UCSD-AML1 (cell line): ENCODE results near the gene NUCKS1.

Experiments used
- DNase-seq: peaks from one replicate; lab custom pipeline; 2025; ENCODE audit not compliant: unreplicated experiment; lab: John Stamatoyannopoulos, UW

Gene NUCKS1

DNA sequence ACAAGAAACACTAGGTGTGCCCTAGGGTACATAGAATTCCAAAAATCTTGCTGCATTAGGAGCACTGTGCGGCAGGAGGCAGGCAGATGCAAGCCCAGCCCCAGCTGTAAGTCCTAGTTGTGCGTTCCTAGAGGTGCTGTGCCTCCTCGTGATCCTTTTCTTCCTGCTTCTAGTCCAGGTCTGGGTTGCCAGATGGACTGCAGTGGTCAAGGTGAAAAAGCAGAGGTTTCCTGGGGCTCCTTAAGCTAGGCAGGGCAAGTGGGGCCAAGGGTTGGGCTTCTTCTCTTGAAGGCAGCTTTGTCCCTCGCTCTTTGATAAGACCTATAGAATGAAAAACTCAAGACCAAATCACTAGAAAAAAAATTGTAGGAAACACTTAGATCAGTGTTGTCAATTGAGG lies 48.1 kb downstream of the NUCKS1 start:
- DNase-seq, result no peak

DNA sequence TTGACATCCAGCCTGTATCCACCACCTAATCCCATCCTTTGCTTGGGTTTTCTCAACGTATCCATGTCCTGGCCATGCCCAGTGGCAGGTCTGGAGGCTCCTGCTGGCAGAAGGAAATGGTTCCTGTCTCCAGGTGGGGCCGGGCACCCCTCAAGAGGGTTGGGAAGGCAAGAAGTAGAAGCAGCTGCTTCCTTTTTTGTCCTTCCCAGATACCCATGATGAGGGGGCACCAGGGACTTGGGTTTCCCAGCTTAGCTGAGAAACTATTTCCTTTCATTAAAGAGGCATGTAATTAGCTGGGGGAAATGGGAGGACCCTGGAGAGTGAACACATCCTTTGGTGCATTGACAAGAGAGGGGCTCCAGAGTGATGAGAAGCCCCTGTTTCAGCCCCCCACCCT lies 48.6 kb downstream of the NUCKS1 start:
- no peak for DNase-seq

DNA sequence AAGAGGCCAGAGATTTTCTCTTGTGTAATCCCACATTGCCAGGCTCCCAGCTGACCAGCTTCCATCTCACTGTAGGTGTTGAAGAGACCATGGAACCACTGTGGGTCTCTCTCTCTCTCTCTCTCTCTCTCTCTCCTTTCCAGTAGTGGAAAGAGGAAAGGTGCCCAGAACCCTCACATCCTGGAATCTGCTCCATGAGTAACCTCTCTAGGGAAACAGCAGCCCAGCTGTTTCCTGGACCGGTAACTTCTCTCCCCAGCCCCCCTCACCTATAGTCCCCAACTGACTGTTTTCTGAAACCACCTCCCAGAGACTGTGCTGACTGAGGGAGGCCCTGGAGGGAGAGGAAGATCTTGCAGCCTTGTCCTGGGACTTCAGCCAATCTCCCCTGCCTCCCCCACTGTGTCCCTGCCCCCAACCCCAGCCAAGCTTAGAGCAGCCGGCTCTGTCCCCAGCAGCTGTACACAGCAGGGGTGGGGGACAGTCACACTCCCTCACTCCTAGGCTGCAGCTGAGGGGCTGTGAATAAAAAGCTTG lies 49.0 kb downstream of the NUCKS1 start:
- peak; percentile 68 for DNase-seq

DNA sequence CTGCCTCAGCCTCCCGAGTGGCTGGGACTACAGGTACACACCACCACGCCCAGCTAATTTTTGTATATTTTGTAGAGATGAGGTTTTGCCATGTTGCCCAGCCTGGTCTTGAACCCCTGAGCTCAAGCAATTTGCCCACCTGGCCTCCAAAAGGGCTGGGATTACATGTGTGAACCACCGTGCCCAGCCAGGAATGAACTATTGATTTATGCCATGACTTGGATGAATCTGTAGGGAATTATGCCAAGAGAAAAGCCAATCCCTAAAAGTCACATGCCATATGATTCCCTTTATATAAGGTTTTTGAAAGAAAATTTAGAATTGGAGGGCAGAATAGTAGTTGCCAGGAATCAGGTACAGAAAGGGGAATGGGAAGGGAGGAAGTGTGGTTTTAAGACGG lies 50.6 kb downstream of the NUCKS1 start:
- DNase-seq, result no peak

DNA sequence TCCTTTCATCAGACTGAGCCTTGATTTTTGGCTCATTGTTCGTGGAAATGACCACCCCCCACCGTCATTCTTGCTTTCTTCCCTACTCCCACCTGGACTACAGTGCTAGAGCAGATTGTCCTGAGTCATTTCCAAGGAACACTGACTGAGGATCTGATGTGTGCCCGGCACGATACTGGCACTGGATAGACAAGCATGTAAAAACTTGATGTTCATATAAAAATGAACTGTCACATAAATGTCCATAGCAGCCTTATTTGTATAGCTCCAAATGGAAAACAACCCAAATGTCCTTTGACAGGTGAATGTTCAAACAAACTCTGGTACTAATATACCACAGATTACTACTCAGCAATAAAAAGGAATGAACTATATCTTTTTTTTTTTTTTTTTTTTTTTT lies 51.1 kb downstream of the NUCKS1 start:
- DNase-seq, result no peak

DNA sequence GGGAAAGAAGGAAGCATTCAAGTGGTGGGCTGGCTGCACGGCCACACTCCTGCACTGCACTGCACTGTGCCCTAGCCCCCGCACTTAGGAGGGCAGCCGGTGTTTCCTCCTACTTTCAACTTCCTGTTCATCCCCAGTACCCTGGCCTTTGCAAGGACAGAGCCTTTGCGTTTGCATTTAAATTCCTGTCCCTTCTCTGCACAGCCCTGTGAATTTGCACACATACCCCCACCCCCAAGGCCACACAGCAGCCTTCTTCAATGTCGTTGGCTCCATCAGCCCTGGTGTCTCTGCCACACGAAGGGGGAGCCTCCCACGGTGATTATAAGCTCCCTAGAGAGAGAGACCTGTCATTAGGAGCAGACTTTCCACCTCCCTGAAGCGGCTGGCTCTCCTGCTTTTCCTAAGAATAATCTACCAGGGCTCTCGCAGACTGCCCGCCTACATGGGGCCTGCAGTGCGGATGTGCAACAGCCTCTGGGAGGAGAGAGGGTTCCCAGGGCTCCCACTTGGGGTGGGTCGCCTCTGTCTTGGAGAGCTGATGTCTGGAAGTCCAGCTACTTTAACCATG lies 56.5 kb downstream of the NUCKS1 start:
- peak; percentile 46 for DNase-seq

DNA sequence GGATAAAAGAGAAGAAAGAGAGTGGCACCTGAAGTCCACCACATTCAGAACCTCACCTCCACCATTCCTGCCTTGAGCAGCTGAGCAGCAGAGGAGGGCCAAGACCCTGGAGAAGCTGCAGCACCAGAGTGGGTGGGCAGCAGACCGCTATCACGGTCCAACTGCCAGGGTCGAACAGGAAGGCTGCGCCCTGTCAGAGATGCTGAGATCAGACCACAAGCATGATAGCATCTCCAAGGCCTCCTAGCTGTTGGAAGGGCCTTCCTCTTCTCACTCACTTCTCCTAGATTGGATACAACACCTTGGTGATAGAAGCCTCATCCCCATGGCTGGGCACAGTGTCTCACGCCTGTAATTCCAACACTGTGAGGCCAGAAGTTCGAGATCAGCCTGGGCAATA lies 57.6 kb downstream of the NUCKS1 start:
- no peak for DNase-seq

DNA sequence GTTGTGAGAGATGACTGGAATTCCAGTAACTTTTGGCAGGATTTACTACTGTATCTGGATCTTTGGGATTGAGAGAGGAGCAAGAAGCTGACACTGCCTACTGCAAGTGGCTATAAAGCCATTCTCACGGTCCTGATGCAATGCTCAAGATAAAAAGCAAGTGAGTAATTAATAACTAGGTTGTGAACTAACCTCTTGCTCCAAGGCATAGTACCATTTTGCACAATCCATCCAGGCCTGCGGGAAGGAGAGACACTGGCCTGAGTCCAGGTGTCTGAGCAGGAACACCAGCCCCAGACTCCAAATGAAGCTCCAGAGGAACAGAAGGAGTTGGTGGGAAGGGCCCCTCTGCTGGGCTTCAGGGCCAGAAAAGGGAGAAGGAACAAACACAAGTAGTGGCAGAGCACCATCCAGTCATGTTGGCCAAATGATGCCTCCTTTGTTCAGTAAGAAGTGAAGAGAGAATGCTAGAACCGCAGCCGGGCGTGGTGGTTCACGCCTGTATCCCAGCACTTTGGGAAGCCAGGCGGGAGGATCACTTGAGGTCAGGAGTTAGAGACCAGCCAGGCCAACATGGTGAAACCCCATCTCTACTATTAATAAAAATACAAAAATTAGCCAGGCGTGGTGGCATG lies 59.7 kb downstream of the NUCKS1 start:
- DNase-seq, result no peak

DNA sequence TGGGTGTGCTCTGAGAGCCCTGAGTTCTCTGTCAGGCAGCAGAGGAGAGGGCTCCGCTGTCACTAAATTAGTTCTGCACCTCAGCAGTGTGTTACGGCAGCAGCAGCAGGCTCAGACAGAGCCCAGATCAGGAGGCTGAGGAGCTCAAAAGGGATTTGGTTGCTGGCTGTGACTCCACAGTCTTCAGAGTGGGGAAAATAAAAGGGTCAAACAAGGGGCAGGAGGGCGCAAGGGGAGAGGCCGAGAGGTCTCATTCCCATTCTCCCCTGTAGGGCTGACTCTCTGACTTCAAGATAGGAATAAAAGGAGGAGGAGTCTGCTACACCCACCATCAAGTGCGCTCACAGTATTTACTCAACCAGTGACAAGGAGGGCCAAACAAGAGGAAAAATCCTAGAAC lies 60.5 kb downstream of the NUCKS1 start:
- no peak for DNase-seq

DNA sequence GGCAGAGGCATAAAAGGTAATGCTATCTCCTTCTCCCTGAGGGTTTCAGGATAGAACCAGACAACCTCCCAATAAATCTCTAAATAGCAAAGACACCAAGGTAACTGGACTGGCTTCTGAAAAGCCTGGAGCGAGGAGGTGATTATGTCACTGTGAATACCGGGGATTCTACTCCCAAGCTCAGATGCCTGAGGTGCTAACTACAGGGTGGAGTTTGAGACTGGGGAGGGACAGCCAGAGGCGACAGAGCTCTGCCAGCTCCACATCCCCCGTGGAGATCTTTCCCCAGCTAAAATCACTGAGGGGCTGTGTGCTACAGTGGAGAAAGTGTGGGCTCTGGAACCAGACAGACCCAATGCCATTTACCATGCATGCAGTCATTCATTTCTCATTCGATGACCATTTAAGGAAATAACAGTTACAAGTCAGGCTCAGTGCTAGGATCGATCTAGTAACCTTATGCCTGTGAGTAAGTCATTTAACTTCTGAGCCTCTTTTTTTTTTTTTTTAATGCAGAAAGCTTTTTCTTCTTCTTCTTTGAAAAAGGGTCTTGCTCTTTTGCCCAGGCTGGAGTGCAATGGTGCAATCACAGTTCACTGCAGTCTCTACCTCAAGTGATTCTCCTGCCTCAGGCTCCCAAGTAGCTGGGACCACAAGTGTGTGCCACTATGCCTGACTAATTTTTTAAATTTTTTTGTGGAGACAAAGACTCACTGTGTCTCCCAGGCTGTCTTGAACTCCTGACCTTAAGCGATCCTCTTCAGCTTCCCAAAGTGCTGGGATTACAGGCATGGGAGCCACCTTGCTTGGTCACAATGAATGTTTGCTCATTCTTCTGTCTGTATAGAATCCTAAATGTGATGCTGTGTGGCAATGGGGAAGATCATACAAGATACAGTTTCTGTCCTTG lies 61.6 kb downstream of the NUCKS1 start:
- DNase-seq, result no peak

DNA sequence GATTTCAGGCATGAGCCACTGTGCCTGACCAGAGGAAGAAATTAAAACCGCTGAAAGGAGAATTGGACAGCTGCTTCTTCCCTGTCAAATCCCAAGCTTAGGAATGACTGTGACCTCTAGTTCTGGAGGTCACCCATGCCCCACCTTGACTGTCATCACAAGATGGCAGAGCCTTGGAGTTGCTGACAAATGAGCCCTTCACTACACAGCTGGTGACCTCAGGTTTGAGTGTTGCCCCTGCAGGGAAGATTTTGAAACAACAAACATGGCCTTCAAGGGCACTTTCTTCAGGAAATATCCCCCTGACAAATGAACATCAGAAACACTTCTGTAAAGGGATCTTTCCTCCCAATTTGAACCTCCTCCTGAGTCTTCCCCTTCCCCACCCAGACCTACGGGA lies 62.7 kb downstream of the NUCKS1 start:
- no peak for DNase-seq

DNA sequence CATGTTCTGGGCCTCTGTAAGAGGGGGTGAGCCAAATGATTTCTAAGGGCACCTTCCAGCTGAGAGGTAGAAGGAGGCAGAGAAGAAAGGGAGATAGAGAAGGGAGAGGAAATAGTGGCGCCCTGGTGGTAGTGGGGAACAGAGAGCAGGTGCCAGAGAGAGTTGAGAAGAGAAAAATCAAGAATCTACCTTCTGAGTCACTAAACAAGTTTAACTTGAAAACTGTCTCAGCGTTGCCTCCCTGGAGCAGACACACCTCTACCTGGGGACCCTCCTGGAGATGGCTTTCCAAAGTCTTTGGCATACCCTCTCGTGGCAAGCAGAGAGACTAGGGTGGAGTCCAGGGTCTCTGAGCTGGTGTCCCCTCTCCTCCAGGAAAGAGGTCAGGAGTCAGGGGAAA lies 68.6 kb downstream of the NUCKS1 start:
- no peak for DNase-seq

DNA sequence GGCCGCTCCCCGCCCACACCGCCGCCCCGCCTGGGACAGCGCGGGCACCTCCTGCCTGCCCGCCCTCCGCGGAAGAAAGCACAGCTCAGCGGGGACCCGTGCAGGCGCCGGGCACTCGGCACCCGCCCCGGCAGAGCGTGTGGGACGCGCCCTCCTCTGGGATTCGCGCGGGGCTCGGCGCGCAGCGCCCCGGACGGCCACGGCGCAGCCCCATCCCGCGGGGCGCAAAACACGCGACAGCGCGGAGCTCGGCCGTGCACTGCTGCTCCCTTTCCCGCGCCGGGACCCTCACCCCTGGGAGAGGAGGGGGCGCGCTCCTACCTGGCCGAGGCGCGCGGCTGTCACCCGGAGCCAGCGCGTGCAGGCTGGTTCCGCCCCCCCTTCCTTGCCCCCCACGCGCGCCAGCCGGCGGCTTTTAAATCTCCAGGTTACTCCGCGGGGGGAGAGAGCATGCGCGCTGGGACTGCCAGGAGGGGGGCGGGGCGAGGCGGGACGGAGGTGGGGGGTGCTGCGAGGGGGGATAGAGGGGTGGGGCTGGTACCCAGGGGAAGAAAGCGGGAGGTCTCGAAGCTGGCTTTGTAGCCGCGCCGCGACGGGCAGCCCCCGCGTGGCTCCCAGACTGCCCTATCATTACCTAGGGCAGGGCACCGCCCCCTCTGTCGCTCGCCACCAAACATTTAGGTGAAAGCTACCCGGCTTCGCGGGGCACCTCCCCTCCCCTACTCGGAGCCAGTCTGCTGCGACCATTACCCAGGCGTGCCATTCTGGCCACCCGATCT lies 69.7 kb downstream of the NUCKS1 start, which contains the start of gene SLC45A3:
Gene SLC45A3 (minus strand): TSS at position 437 of the 779 bp plus-strand sequence. CDS start 15,853 bp downstream, outside the sequence.
- no peak for DNase-seq

DNA sequence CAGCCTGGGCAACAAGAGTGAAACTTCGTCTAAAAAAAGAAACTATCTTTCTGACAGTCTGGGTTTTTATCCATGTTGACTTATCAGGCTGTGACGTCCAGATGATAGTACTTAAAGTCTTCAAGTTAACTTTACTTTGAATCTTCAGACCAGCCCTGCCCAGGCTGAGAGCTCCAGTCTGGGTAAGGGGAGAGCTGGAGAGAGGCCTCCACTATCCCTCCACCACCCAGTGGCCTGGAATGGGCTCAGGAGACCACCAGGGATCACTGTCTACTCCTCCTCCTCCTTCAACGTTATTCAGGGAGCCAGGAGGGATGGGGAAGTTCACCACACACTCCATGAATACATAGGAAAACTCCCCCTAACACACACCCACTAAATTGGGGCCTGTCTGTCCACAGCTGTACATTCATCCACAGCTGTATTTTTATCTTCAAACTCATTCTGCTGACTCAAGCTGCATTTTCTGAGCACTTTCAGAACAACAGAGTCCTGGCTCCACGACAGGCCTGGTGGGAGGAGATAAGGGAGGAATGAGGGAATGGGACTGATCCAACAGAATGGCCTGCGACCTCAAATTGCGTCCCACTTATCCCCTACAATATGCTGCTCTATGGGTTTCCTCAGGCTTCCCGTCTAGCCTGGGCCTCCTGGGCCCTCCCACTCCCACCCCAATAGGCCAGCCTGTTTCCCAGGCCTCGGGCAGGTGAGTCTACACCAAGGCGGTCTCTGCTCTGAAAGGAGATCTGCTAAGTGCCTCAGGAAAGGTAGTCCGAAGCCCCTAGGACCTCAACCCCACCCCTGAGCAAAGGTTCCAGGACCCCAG lies 71.5 kb downstream of the NUCKS1 start:
- peak; percentile 65 for DNase-seq

DNA sequence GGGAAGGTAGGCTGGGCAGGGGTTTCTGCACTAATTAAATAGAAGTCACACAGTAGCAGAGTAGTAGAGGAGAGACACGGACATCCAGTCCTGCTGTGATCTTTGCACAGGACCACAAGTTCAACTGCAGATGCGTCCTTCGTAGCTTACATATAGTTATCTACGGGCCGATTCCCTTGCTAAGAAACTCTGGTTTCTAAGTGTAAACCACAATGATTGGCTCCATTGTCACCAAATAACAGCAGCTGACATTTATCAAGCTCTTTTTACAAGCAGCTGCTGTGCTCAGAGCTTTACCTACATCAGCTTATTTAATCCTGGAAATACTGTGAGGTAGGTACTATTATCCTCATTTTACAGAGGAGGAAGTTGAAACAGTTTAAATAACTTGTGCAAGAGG lies 72.8 kb downstream of the NUCKS1 start:
- no peak for DNase-seq

DNA sequence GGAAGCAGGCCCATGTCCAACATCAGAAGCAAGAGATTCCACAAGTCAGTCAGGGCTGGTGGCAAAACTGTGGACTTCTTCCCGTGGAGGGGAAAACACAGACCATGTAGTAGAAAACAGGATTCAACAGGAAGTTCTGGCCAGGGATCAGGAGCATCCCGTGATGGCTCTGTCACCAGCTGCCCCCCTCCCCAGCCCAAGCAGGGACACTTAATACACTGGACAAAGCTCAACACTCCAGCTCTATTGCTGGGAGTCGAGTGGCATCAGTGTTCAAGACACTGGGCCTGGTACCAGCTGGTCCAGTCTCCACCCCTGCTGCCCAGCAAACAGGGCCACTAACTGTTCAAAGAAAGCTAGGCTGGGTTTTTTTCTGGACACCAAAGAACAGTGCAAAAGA lies 73.4 kb downstream of the NUCKS1 start:
- DNase-seq, result no peak

DNA sequence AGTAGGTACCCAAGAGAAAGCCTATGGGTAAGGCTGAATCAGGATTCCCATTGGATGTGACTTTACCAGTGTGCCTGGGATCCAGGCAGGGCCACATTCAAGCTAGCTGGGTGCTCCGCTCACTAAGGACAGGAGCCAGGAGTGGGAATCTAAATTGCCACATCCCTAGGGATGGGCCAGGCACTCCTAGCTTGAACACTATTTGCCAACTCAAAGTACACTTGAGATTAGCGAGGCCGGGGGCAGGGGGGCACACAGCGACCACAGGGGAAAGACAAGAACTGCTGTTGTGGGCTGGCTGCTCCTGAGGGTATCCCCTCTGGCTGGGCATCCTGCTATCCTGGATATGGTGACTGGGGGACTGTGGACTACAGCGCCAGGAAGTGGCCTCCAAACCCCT lies 74.0 kb downstream of the NUCKS1 start:
- no peak for DNase-seq

DNA sequence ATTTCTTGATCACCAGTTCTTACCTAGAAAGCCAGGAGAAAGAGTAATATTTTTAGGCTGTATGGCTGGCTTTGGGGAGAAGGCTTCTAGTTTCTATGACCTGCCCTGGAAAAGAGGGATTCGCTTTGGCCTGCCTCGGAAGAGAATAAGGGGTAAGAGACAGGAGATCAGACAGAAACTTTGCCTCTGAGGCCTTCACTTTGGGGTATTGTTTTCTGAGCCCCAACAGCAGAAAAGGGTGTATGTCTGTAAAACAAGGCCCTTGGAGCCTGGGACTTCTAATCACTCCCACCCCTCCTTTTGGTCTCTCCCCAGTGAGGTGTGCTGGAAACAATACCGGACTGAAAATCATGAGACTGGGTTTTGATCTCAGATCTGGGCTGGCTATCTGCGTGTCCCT lies 74.7 kb downstream of the NUCKS1 start:
- no peak for DNase-seq

DNA sequence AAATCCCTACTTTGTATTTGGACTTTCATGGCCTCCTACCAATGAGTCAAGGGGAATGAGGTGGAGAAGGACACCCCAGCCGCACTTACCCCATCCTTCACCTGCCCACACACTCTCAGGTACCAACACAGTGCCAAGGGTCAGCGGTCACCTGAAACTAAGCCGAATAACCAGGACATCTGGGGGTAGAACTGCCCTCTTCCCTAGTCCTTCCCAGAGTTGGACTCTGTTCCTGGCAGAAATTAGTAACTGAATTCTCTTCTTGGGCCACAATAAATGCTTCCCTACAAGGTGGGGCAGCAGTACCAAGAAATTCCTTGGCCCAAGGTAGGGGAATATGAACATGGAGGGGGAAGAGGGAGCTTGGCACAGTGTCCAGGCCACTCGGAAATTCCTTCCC lies 77.0 kb downstream of the NUCKS1 start:
- DNase-seq, result no peak

DNA sequence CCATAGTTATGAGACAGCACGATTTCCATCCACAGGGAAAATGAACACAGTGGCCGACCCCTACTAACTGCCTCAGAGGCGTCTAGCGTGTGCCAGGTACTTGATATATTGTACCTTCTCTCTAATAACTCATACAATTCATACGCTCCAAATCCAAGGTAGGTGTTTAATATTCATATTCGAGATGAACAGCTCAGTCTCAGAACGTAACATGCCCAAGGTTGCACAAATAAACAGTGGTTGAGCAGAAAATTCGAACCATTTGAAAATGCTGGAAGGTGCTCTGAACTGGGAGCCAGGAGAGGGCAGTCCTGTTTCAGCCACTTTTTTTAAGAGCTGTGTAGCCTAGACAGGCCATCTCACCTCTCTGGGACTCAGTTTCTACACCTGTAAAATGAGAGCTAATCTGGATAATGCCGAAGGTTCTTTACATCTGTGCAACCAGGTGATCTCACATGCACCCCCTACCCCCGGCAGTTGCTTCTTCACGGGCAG lies 77.5 kb downstream of the NUCKS1 start:
- DNase-seq, result no peak
